HCT116 (cell line): ENCODE data around the gene HEPACAM.

ENCODE experiments used
- CBX3 ChIP-seq: IDR thresholded peaks from 2 replicates; pipeline ENCODE4 v1.6.1; 2012; ENCODE audit warnings: low read depth
- CEBPB ChIP-seq: IDR thresholded peaks from 2 replicates; pipeline ENCODE4 v1.6.1; 2012; ENCODE audit warnings: low read depth
- CTCF ChIP-seq, 3 experiments: fragments of 200-600 bp in 1 of 3; sonication (generic) in 1 of 3; IDR thresholded peaks in 2 of 3; conservative IDR thresholded peaks in 1 of 3; 2 replicates each; pipeline ENCODE4 v1.5.1; 2012 to 2017; ENCODE audit warnings: low read depth in 2 of 3, low read length in 2 of 3, antibody characterized with exemption in 1 of 3, borderline replicate concordance in 1 of 3, control low read depth in 1 of 3, mild to moderate bottlenecking in 1 of 3, mixed read lengths in 1 of 3, mixed run types in 1 of 3, moderate library complexity in 1 of 3; ENCODE audit not compliant: insufficient read depth in 1 of 3
- EZH2phosphoT487 ChIP-seq: fragments of 200-600 bp; IDR thresholded peaks from 2 replicates; pipeline ENCODE4 v1.6.1; 2018; ENCODE audit warnings: antibody characterized with exemption, borderline replicate concordance
- MAX ChIP-seq: IDR thresholded peaks from 2 replicates; pipeline ENCODE4 v1.6.1; 2012
- POLR2A ChIP-seq: IDR thresholded peaks from 2 replicates; pipeline ENCODE4 v1.7.0; 2011; ENCODE audit warnings: borderline replicate concordance; ENCODE audit not compliant: insufficient read depth, insufficient read length; ENCODE audit errors: extremely low read depth
- POLR2AphosphoS5 ChIP-seq: IDR thresholded peaks from 2 replicates; pipeline ENCODE4 v1.6.1; 2011; ENCODE audit warnings: mild to moderate bottlenecking, low read depth, low read length, moderate library complexity
- RAD21 ChIP-seq: IDR thresholded peaks from 2 replicates; pipeline ENCODE4 v1.6.1; 2012; ENCODE audit warnings: low read depth, mild to moderate bottlenecking
- SIN3A ChIP-seq: IDR thresholded peaks from 2 replicates; pipeline ENCODE4 v1.6.1; 2012; ENCODE audit warnings: low read depth

- TF ChIP-seq RAD21 (no peak), CTCF (IDR thresholded peaks at IDR 0.05 in 2 of 3, conservative IDR thresholded peaks at IDR 0.05 in 1 of 3; ENCODE audit: borderline replicate concordance in 1 of 3, insufficient read depth in 1 of 3, low read depth in 2 of 3, low read length in 2 of 3) (peak in 1 of 3 experiments; percentile 25; a peak in 1 of 6 replicates), CEBPB (no peak), POLR2A (no peak), MAX (no peak), SIN3A (no peak), POLR2AphosphoS5 (no peak), CBX3 (no peak), EZH2phosphoT487 (no peak)
Observed at GRCh38 chr11:124899383-124900145, 36.3 kb downstream of the HEPACAM start.
